Breast epithelium (tissue), 3 donors: Measurements from ENCODE around the gene MYADML2.

ENCODE experiments used
- CTCF ChIP-seq, 3 donors: fragments of 450-650 bp; IDR thresholded peaks; one replicate each; pipeline ENCODE4 v1.5.1; 2016 to 2017; ENCODE audit warnings: antibody characterized with exemption in 3 of 3, mild to moderate bottlenecking in 3 of 3, moderate library complexity in 3 of 3
- POLR2A ChIP-seq: fragments of 450-650 bp; IDR thresholded peaks from one replicate; pipeline ENCODE4 v1.6.1; 2016; ENCODE audit warnings: antibody characterized with exemption, mild to moderate bottlenecking, moderate library complexity
- POLR2AphosphoS5 ChIP-seq, 3 donors: sonication (generic); formaldehyde crosslinking; IDR thresholded peaks; one replicate each; pipeline ENCODE4 v1.6.1; 2017; ENCODE audit warnings: antibody characterized with exemption in 3 of 3

GRCh38 chr17:81926451-81927151 lies 20.4 kb downstream of the MYADML2 start:
- TF ChIP-seq POLR2A, result no peak
- TF ChIP-seq CTCF (IDR thresholded peaks at IDR 0.05), result no peak
- peak in 2 of 3 donors; percentile 20 to 24 for TF ChIP-seq POLR2AphosphoS5 (IDR thresholded peaks at IDR 0.05)
